Trophoblast cell (in vitro differentiated cells and primary cell): Measurements from ENCODE around the gene TMEM181.

ENCODE experiments used
- DNase-seq, 2 donors: peaks; one replicate each; pipeline ENCODE4 v3.0.0-alpha.2; 2016
- H2AFZ ChIP-seq: 2 replicates; pipeline ENCODE4 v1.6.1; 2013; ENCODE audit warnings: low read length, moderate library complexity, mild to moderate bottlenecking; ENCODE audit not compliant: insufficient read depth, poor library complexity
- H2AK5ac ChIP-seq: 2 replicates; pipeline ENCODE4 v1.6.1; 2013; ENCODE audit warnings: mild to moderate bottlenecking, low read length
- H2BK120ac ChIP-seq: 2 replicates; pipeline ENCODE4 v1.6.1; 2013; ENCODE audit warnings: low read length, mild to moderate bottlenecking, moderate library complexity; ENCODE audit not compliant: insufficient read depth, poor library complexity
- H2BK12ac ChIP-seq: 2 replicates; pipeline ENCODE4 v1.6.1; 2013; ENCODE audit warnings: mild to moderate bottlenecking, low read length, moderate library complexity
- H2BK5ac ChIP-seq: 2 replicates; pipeline ENCODE4 v1.6.1; 2013; ENCODE audit warnings: low read length, low read depth, moderate library complexity, mild to moderate bottlenecking; ENCODE audit not compliant: poor library complexity
- H3K14ac ChIP-seq: 2 replicates; pipeline ENCODE4 v1.6.1; 2013; ENCODE audit warnings: mild to moderate bottlenecking, low read length
- H3K18ac ChIP-seq: 2 replicates; pipeline ENCODE4 v1.6.1; 2013; ENCODE audit warnings: mild to moderate bottlenecking, low read length
- H3K23ac ChIP-seq: 2 replicates; pipeline ENCODE4 v1.6.1; 2013; ENCODE audit warnings: low read length
- H3K27ac ChIP-seq: 2 replicates; pipeline ENCODE4 v1.5.1; 2013; ENCODE audit warnings: low read depth, mild to moderate bottlenecking, inconsistent platforms, low read length, moderate library complexity
- H3K27me3 ChIP-seq: 2 replicates; pipeline ENCODE4 v1.6.1; 2013; ENCODE audit warnings: inconsistent platforms, mild to moderate bottlenecking, low read length, moderate library complexity; ENCODE audit not compliant: insufficient read depth
- H3K36me3 ChIP-seq, 2 experiments: 1 replicate in 1 of 2; 2 replicates in 1 of 2; pipeline ENCODE4 v1.6.1; 2013; ENCODE audit warnings: low read length in 2 of 2, mild to moderate bottlenecking in 2 of 2, moderate library complexity in 1 of 2; ENCODE audit not compliant: insufficient read depth in 2 of 2, control insufficient read depth in 1 of 2
- H3K4ac ChIP-seq: 2 replicates; pipeline ENCODE4 v1.6.1; 2013; ENCODE audit warnings: low read depth, mild to moderate bottlenecking, low read length, moderate library complexity
- H3K4me1 ChIP-seq, 2 experiments: 1 replicate in 1 of 2; 2 replicates in 1 of 2; pipeline ENCODE4 v1.6.1; 2013; ENCODE audit warnings: low read length in 2 of 2, mild to moderate bottlenecking in 2 of 2, moderate library complexity in 1 of 2; ENCODE audit not compliant: insufficient read depth in 2 of 2, control insufficient read depth in 1 of 2
- H3K4me2 ChIP-seq: 2 replicates; pipeline ENCODE4 v1.6.1; 2013; ENCODE audit warnings: inconsistent platforms, mild to moderate bottlenecking, low read length, moderate library complexity
- H3K4me3 ChIP-seq: 2 replicates; pipeline ENCODE4 v1.5.1; 2013; ENCODE audit warnings: mild to moderate bottlenecking, low read depth, low read length, inconsistent platforms
- H3K79me1 ChIP-seq: one replicate; pipeline ENCODE4 v1.6.1; 2013; ENCODE audit warnings: low read length
- H3K79me2 ChIP-seq: 2 replicates; pipeline ENCODE4 v1.6.1; 2013; ENCODE audit warnings: low read length, mild to moderate bottlenecking; ENCODE audit not compliant: control insufficient read depth, insufficient read depth, poor library complexity
- H3K9ac ChIP-seq: 2 replicates; pipeline ENCODE4 v1.6.1; 2013; ENCODE audit warnings: mild to moderate bottlenecking, low read length
- H3K9me3 ChIP-seq: 2 replicates; pipeline ENCODE4 v1.6.1; 2013; ENCODE audit warnings: low read depth, mild to moderate bottlenecking, control low read depth, inconsistent platforms, low read length; ENCODE audit not compliant: insufficient read depth
- H4K12ac ChIP-seq: 2 replicates; pipeline ENCODE4 v1.6.1; 2013; ENCODE audit warnings: low read depth, mild to moderate bottlenecking, low read length, moderate library complexity
- H4K8ac ChIP-seq: 2 replicates; pipeline ENCODE4 v1.6.1; 2013; ENCODE audit warnings: low read depth, mild to moderate bottlenecking, low read length, moderate library complexity
- H4K91ac ChIP-seq: one replicate; pipeline ENCODE4 v1.6.1; 2013; ENCODE audit warnings: low read depth, mild to moderate bottlenecking, low read length, moderate library complexity
- WGBS: extraction: QIAGEN DNeasy Blood & Tissue Kit; methylation state at CpG from one replicate; pipeline ENCODE4 v1.1.7; 2013; ENCODE audit warnings: missing lambda C conversion rate; ENCODE audit not compliant: insufficient read length, insufficient coverage; ENCODE audit errors: extremely low coverage; 5-methylcytosine and 5-hydroxymethylcytosine counted together

The TMEM181 gene

GRCh38 chr6:158661156-158661685 lies 101.3 kb downstream of the TMEM181 start:
- peaks cover 4 to 8% of the 10 kb centered on the region in 2 experiments for H3K4me1 ChIP-seq
- no peak overlapping the region for H3K9ac ChIP-seq
- no peaks in the 10 kb centered on the region for H3K27me3 ChIP-seq
- WGBS = no CpG with 5 or more reads among the region's 3 CpGs
- H3K18ac ChIP-seq = no peak overlapping the region
- H2BK120ac ChIP-seq = no peak overlapping the region
- H3K4ac ChIP-seq = no peak overlapping the region
- no peaks in the 10 kb centered on the region for H3K36me3 ChIP-seq
- H3K27ac ChIP-seq = no peak overlapping the region
- H3K9me3 ChIP-seq = no peaks in the 10 kb centered on the region
- no peak overlapping the region for H2BK5ac ChIP-seq
- H3K14ac ChIP-seq = no peak overlapping the region
- H2AK5ac ChIP-seq = no peak overlapping the region
- H2AFZ ChIP-seq = no peak overlapping the region
- no peaks in the 10 kb centered on the region for H3K79me2 ChIP-seq
- H3K23ac ChIP-seq = no peak overlapping the region
- H3K4me3 ChIP-seq = no peak overlapping the region
- no peak overlapping the region for H4K12ac ChIP-seq
- H2BK12ac ChIP-seq = no peak overlapping the region
- DNase-seq = no peak
- H4K91ac ChIP-seq = no peak overlapping the region
- no peak overlapping the region for H3K4me2 ChIP-seq
- H3K79me1 ChIP-seq = peaks cover under 1% of the 10 kb centered on the region
- H4K8ac ChIP-seq = no peak overlapping the region

DNA sequence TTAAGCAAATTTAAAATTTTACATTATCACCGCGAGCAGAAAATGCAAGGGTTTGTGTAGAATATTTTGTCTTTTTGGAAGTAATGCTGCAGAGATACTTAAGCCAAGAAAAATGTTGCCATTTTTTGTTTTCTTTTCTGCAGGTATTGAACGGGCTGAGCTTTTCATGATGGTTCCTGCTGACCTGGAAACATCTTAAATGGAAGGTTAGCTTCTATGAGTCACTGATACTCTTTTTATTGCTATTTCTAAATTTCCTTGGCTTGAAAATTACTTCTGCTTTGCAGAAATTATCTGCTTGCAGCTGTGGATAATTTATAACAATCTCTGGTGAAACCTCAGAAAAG lies 102.7 kb downstream of the TMEM181 start:
- Histone ChIP-seq H4K8ac (no peak overlapping the region), H3K4ac (no peak overlapping the region), H3K4me2 (no peak overlapping the region), H3K27me3 (no peaks in the 10 kb centered on the region), H3K9ac (no peak overlapping the region), H4K91ac (no peak overlapping the region), H3K27ac (no peak overlapping the region), H3K9me3 (no peaks in the 10 kb centered on the region), H3K4me1 (peaks cover 10 to 14% of the 10 kb centered on the region in 2 experiments), H3K14ac (no peak overlapping the region), H3K4me3 (no peak overlapping the region), H3K36me3 (no peaks in the 10 kb centered on the region), H4K12ac (no peak overlapping the region), H2BK5ac (no peak overlapping the region), H3K18ac (no peak overlapping the region), H3K79me2 (no peaks in the 10 kb centered on the region), H2AK5ac (no peak overlapping the region), H2BK120ac (no peak overlapping the region), H3K23ac (no peak overlapping the region), H3K79me1 (peaks cover 2% of the 10 kb centered on the region), H2AFZ (no peak overlapping the region), H2BK12ac (no peak overlapping the region)
- DNase-seq = no peak
- WGBS = no CpG with 5 or more reads among the region's 3 CpGs

DNA sequence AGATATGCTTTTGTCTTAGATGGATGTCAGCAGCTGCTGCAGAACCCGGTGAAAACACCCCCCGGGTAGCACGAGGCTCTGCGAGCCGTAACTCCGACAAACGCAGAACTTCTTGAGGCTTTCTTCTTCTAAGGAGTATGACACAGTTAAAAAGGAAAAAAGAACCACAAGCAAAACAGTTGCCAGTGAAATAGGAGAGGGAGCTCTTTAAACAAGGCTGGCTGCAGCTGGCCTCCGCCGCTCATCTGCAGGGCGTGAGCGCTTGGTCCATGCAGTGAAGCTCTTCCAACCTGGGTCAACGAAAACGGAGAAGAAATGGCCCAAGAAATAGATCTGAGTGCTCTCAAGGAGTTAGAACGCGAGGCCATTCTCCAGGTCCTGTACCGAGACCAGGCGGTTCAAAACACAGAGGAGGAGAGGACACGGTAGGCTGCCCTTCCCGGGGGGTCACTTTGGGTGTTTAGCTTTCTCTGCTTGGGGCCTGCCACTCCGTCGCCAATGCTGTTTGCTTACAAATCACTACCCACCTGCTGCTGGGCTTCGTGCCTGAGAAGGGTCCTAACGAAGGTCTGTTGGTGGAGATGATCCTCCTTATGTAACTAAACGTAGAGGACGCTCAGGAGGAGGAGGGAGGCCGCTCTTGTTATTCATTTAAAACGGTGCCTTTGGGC lies 103.2 kb downstream of the TMEM181 start:
- Histone ChIP-seq H3K79me2 (no peaks in the 10 kb centered on the region), H2AK5ac (no peak overlapping the region), H3K14ac (no peak overlapping the region), H3K36me3 (no peaks in the 10 kb centered on the region), H3K18ac (peak overlapping the region; percentile 5), H4K91ac (peak overlapping the region; percentile 6), H2BK12ac (peak overlapping the region; percentile 18), H3K9ac (no peak overlapping the region), H3K9me3 (no peaks in the 10 kb centered on the region), H3K79me1 (peaks cover 2% of the 10 kb centered on the region), H4K12ac (no peak overlapping the region), H3K4ac (no peak overlapping the region), H3K23ac (no peak overlapping the region), H2BK5ac (no peak overlapping the region), H2BK120ac (no peak overlapping the region), H3K4me2 (peak overlapping the region; percentile 2), H3K27me3 (no peaks in the 10 kb centered on the region), H2AFZ (no peak overlapping the region), H3K27ac (peak overlapping the region; percentile 26), H3K4me3 (no peak overlapping the region), H4K8ac (peak overlapping the region; percentile 0), H3K4me1 (peaks cover 10 to 14% of the 10 kb centered on the region in 2 experiments)
- WGBS = no CpG with 5 or more reads among the region's 27 CpGs
- DNase-seq = no peak

- H4K91ac ChIP-seq = peak overlapping the region; percentile 6
- peak overlapping the region; percentile 26 for H3K27ac ChIP-seq
- H3K79me1 ChIP-seq = peaks cover 2% of the 10 kb centered on the region
- no peak overlapping the region for H3K4ac ChIP-seq
- no peak overlapping the region for H2AFZ ChIP-seq
- no peak overlapping the region for H2BK12ac ChIP-seq
- H3K14ac ChIP-seq = no peak overlapping the region
- H3K9ac ChIP-seq = no peak overlapping the region
- peak in 1 of 2 donors; percentile 68 for DNase-seq
- peak overlapping the region; percentile 0 for H4K8ac ChIP-seq
- peak overlapping the region; percentile 2 for H3K4me2 ChIP-seq
- H3K36me3 ChIP-seq = no peaks in the 10 kb centered on the region
- no peak overlapping the region for H4K12ac ChIP-seq
- H3K23ac ChIP-seq = no peak overlapping the region
- no peaks in the 10 kb centered on the region for H3K9me3 ChIP-seq
- H2AK5ac ChIP-seq = no peak overlapping the region
- H3K4me3 ChIP-seq = no peak overlapping the region
- H2BK5ac ChIP-seq = no peak overlapping the region
- H3K18ac ChIP-seq = no peak overlapping the region
- no peaks in the 10 kb centered on the region for H3K27me3 ChIP-seq
- no CpG with 5 or more reads among the region's 11 CpGs for whole genome bisulfite sequencing
- H3K79me2 ChIP-seq = no peaks in the 10 kb centered on the region
- no peak overlapping the region for H2BK120ac ChIP-seq
- H3K4me1 ChIP-seq = peaks cover 10 to 14% of the 10 kb centered on the region in 2 experiments
These were observed 103.8 kb downstream of the TMEM181 start for GRCh38 chr6:158663625-158664165.
